PC-9 (cell line): ENCODE measurements around the gene ERC1. TPM values are rescaled to one million over a fixed set of nuclear protein-coding genes. Genes with fewer than 3 reads are reported as not detected.
A peak's percentile ranks its signal among the peaks of the same experiment; 100 is the strongest.

Experiments
- BruUV-seq: library from RNA; stranded (reverse); fragments of 400-500 nt; replicated peaks from 2 replicates; lab custom pipeline; 2021; lab: Mats Ljungman, UMichigan
- CTCF ChIA-PET: fragments of 300-600 bp; sonication (Branson Sonifier 250); formaldehyde crosslinking; loops from one replicate; lab custom pipeline; 2022; ENCODE audit warnings: antibody characterized with exemption; lab: Charles Lee
- POLR2A ChIA-PET: fragments of 300-600 bp; sonication (Branson Sonifier 250); formaldehyde crosslinking; loops from one replicate; lab custom pipeline; 2022; ENCODE audit warnings: antibody characterized with exemption; ENCODE audit not compliant: unreplicated experiment; lab: Charles Lee
- DNase-seq, 2 experiments: peaks; one replicate each; pipeline versions ENCODE4 v3.0.0 to v3.0.0-alpha.2; 2015 to 2022; ENCODE audit warnings: mixed read lengths in 1 of 2
- H2AFZ ChIP-seq: fragments of 200-600 bp; sonication (generic); 2 replicates; pipeline ENCODE4 v1.8.1; 2017; ENCODE audit warnings: antibody characterized with exemption
- H3F3A ChIP-seq: fragments of 200-600 bp; sonication (generic); 2 replicates; pipeline ENCODE4 v1.8.1; 2017; ENCODE audit warnings: antibody characterized with exemption, mild to moderate bottlenecking, low read depth; ENCODE audit not compliant: insufficient read depth
- H3K27ac ChIP-seq: fragments of 200-600 bp; sonication (generic); 2 replicates; pipeline ENCODE4 v1.6.1; 2016; ENCODE audit warnings: mixed run types
- H3K27me3 ChIP-seq: fragments of 200-600 bp; sonication (generic); 2 replicates; pipeline ENCODE4 v1.6.1; 2016; ENCODE audit warnings: low read depth, mixed run types; ENCODE audit not compliant: insufficient read depth
- H3K36me3 ChIP-seq: fragments of 200-600 bp; sonication (generic); 2 replicates; pipeline ENCODE4 v1.6.1; 2016; ENCODE audit warnings: low read depth, mixed run types
- H3K4me1 ChIP-seq: fragments of 200-600 bp; sonication (generic); replicated peaks from 2 replicates; pipeline ENCODE4 v1.6.1; 2016; ENCODE audit warnings: mixed run types; ENCODE audit not compliant: insufficient read depth
- H3K4me2 ChIP-seq: fragments of 200-600 bp; sonication (generic); 2 replicates; pipeline ENCODE4 v1.6.1; 2017; ENCODE audit warnings: mixed run types
- H3K4me3 ChIP-seq: fragments of 200-600 bp; sonication (generic); 2 replicates; pipeline ENCODE4 v1.6.1; 2016; ENCODE audit warnings: mixed run types
- H3K79me2 ChIP-seq: fragments of 200-600 bp; sonication (generic); 2 replicates; pipeline ENCODE4 v1.6.1; 2017; ENCODE audit warnings: low read depth, mixed run types
- H3K9me2 ChIP-seq: fragments of 200-600 bp; sonication (generic); 2 replicates; pipeline ENCODE4 v1.8.1; 2017; ENCODE audit warnings: mild to moderate bottlenecking; ENCODE audit not compliant: insufficient read depth
- H3K9me3 ChIP-seq: fragments of 200-600 bp; sonication (generic); 2 replicates; pipeline ENCODE4 v1.8.1; 2016; ENCODE audit warnings: low read depth; ENCODE audit not compliant: insufficient read depth
- H4K20me1 ChIP-seq: fragments of 200-600 bp; sonication (generic); 2 replicates; pipeline ENCODE4 v1.8.1; 2017; ENCODE audit not compliant: insufficient read depth
- EZH2 ChIP-seq: fragments of 200-600 bp; sonication (generic); IDR thresholded peaks from 2 replicates; pipeline ENCODE4 v1.8.0; 2017; ENCODE audit warnings: antibody characterized with exemption, low read depth
- intact Hi-C: fragments of 100-400 bp; cut with micrococcal nuclease; formaldehyde crosslinking; loops from one replicate; pipeline ENCODE4 v1.10.0; 2022; ENCODE audit not compliant: unreplicated experiment
- total RNA-seq: library from RNA; stranded (reverse); gene quantifications from 2 replicates; pipeline ENCODE4 v1.2.3, GENCODE V29; 2021
- TF ChIP-seq, protein P1 (sequence below): fragments of 200-600 bp; sonication (generic); conservative IDR thresholded peaks from 2 replicates; pipeline ENCODE4 v1.6.1; 2017; ENCODE audit warnings: mixed run types, antibody characterized with exemption, mild to moderate bottlenecking, moderate library complexity

Gene ERC1
- total RNA-seq, 1 experiment from 2014 or later = 52.0 TPM

DNA sequence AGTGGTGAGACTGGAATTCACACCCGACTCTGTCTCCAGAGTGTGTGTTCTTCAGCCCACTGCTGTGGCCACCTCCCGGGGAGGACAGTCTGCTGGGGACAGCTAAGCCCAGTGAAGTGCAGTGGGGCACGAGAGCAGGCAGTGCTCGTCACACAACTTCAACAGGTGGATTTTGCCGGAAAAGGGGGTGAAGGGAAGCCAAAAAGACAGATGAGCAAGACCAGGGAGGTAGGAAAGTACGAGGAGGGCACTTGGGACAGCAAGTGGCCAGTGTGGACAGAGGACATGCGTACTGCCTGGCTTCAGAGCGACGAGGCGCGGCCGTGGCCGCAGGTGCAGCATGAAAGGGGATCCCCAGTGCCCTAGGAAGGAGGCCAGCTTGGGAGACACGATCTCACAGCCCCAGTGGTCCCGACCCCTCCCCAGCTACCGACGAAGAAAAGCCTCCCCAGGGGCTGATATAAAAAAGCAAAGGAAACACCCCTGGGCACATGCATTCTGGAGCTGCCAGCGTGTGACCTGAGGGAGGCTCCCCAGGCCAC lies 507.2 kb downstream of the ERC1 start:
- Histone ChIP-seq H3K79me2 (no peaks in the 10 kb centered on the region), H3K36me3 (no peaks in the 10 kb centered on the region), H4K20me1 (no peaks in the 10 kb centered on the region), H3K4me3 (no peak overlapping the region), H3K9me2 (no peaks in the 10 kb centered on the region), H3K27me3 (no peaks in the 10 kb centered on the region), H3K4me2 (no peak overlapping the region), H3F3A (no peaks in the 10 kb centered on the region), H2AFZ (no peak overlapping the region), H3K9me3 (no peaks in the 10 kb centered on the region), H3K27ac (no peak overlapping the region), H3K4me1 (peaks cover 14% of the 10 kb centered on the region)
- ChIA-PET POLR2A (no interaction called here), CTCF (no interaction called here)
- TF ChIP-seq EZH2 = no peak
- TF ChIP-seq, protein P1, sequence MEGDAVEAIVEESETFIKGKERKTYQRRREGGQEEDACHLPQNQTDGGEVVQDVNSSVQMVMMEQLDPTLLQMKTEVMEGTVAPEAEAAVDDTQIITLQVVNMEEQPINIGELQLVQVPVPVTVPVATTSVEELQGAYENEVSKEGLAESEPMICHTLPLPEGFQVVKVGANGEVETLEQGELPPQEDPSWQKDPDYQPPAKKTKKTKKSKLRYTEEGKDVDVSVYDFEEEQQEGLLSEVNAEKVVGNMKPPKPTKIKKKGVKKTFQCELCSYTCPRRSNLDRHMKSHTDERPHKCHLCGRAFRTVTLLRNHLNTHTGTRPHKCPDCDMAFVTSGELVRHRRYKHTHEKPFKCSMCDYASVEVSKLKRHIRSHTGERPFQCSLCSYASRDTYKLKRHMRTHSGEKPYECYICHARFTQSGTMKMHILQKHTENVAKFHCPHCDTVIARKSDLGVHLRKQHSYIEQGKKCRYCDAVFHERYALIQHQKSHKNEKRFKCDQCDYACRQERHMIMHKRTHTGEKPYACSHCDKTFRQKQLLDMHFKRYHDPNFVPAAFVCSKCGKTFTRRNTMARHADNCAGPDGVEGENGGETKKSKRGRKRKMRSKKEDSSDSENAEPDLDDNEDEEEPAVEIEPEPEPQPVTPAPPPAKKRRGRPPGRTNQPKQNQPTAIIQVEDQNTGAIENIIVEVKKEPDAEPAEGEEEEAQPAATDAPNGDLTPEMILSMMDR = no peak
- DNase-seq = no peak
- intact Hi-C loops = no loop called here
- BruUV-seq = no TSS peak

DNA sequence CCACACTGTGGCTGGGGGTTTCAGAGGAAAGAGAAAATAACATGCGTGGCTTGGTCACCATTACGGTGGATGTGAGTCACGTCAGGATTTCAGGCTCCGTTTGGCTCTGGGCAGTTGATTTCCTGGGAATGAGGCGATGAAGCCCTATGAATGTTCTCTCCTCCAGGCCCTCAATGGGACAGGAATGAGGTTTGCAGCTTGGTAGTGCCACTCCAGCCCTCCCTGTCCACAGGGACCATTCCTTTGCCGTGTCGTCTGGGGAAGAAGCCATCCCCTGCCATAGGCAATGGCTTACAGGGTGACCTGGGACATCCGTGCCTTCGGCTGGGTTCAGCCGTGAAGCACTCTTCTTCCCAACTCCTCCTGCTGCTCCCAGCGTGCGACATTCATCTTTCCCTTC lies 508.3 kb downstream of the ERC1 start:
- TF ChIP-seq, protein P1 = no peak
- TF ChIP-seq EZH2 = no peak
- BruUV-seq = no TSS peak
- Histone ChIP-seq H3K9me2 (no peaks in the 10 kb centered on the region), H3K9me3 (no peaks in the 10 kb centered on the region), H3F3A (no peaks in the 10 kb centered on the region), H3K4me1 (peaks cover 14% of the 10 kb centered on the region), H3K4me3 (no peak overlapping the region), H4K20me1 (no peaks in the 10 kb centered on the region), H3K4me2 (no peak overlapping the region), H3K27me3 (no peaks in the 10 kb centered on the region), H3K36me3 (no peaks in the 10 kb centered on the region), H3K79me2 (no peaks in the 10 kb centered on the region), H3K27ac (peak overlapping the region; percentile 56; the same call in 1 of the 2 replicates), H2AFZ (no peak overlapping the region)
- ChIA-PET POLR2A (interaction anchor here (0.9 kb wide), 1 partner anchor 56 kb away, joined by 7 read pairs; no protein-coding TSS in a partner anchor), CTCF (no interaction called here)
- intact Hi-C loops = no loop called here
- no peak for DNase-seq

DNA sequence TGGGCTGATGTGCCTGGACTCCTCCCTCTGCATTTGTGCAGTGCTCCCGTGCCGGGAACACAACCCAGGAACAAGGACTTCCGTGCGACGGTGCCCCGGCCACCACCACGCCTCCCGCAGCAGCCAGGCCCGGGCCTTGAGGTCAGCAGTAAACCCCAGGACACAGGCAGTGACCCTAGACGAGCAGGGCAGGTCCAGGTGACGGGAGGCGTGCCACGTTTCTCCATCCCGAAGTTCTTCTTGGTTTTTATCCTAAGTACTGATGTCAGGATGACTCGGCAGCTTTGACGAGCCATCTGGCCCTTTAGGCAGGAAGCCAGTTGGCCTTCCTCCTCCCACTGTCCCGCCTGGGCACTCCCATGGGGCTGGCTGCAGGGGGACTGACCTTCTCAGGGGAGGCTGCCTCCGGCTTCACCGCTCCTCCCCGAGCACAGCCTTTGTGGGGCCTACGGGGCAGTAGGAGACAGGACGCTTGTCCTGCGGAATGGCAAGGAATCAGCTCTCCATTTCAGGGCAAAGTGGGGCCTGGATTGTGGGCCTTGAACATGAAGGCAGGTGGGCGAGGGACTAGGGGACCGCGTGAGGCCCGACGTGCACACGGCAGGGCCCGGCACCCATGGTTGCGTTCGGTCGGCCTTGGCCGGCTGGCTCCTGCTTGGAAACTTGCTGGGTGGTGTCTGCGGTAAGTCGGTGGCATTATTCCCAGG lies 509.2 kb downstream of the ERC1 start:
- DNase-seq = peak; percentile 53 to 95
- Histone ChIP-seq H3K9me2 (no peaks in the 10 kb centered on the region), H3K27ac (peak overlapping the region; percentile 56), H2AFZ (0 out of 2 replicates have a peak overlapping the region, but pooled peaks have one; percentile 20), H4K20me1 (no peaks in the 10 kb centered on the region), H3F3A (no peaks in the 10 kb centered on the region), H3K27me3 (no peaks in the 10 kb centered on the region), H3K4me2 (peak overlapping the region; percentile 3; the same call in 1 of the 2 replicates), H3K9me3 (no peaks in the 10 kb centered on the region), H3K36me3 (no peaks in the 10 kb centered on the region), H3K79me2 (no peaks in the 10 kb centered on the region), H3K4me1 (peaks cover 14% of the 10 kb centered on the region), H3K4me3 (no peak overlapping the region)
- TF ChIP-seq, protein P1 = no peak
- TF ChIP-seq EZH2 = no peak
- ChIA-PET CTCF (no interaction called here), POLR2A (no interaction called here)
- intact Hi-C loops = loop anchor here (1.0 to 5.0 kb wide), 4 partner anchors 19 to 381 kb away; no protein-coding TSS in a partner anchor
- no TSS peak for BruUV-seq
